DND-41 (cell line): Measurements from ENCODE around the gene ERF.

ENCODE experiments used
- CTCF ChIP-seq: IDR thresholded peaks from 2 replicates; pipeline ENCODE4 v1.5.1; 2012; ENCODE audit warnings: borderline replicate concordance, low read length, moderate library complexity, mild to moderate bottlenecking; ENCODE audit not compliant: poor library complexity, severe bottlenecking; ENCODE audit errors: extremely low read depth
- EZH2 ChIP-seq: IDR thresholded peaks from 3 replicates; pipeline ENCODE4 v1.6.1; 2012; ENCODE audit warnings: borderline replicate concordance, low read depth, mild to moderate bottlenecking, moderate library complexity, low read length, inconsistent platforms; ENCODE audit not compliant: severe bottlenecking

- TF ChIP-seq CTCF (no peak), EZH2 (no peak)
Observed at GRCh38 chr19:42235181-42235580, 19.7 kb downstream of the ERF start.
